GM21717 (cell line): ENCODE results near the gene DMRTB1.

ENCODE experiments used
- ATAC-seq: cut with Tn5 transposase; IDR thresholded peaks from one replicate; pipeline ENCODE4 v1.9.1; 2021; ENCODE audit warnings: mild to moderate bottlenecking, moderate library complexity; ENCODE audit not compliant: unreplicated experiment

DMRTB1 gene

GRCh38 chr1:53507116-53507820, 48.1 kb downstream of the DMRTB1 start:
- ATAC-seq = no peak

- no peak for ATAC-seq
Measured at GRCh38 chr1:53508056-53508990, 49.1 kb downstream of the DMRTB1 start.

GRCh38 chr1:53508991-53509666, 49.9 kb downstream of the DMRTB1 start:
- no peak for ATAC-seq

- no peak for ATAC-seq
Measured at GRCh38 chr1:53509775-53510174, 50.6 kb downstream of the DMRTB1 start.

- no peak for ATAC-seq
Measured at GRCh38 chr1:53510215-53510614, 51.0 kb downstream of the DMRTB1 start.

- ATAC-seq = no peak
Measured at GRCh38 chr1:53511323-53511932, 52.2 kb downstream of the DMRTB1 start.

GRCh38 chr1:53511933-53512806, 53.0 kb downstream of the DMRTB1 start:
- no peak for ATAC-seq

- ATAC-seq = no peak
Measured at GRCh38 chr1:53512807-53513755, 53.9 kb downstream of the DMRTB1 start.

- ATAC-seq = no peak
Measured at GRCh38 chr1:53513846-53514245, 54.6 kb downstream of the DMRTB1 start.

- ATAC-seq = no peak
Measured at GRCh38 chr1:53514436-53514835, 55.2 kb downstream of the DMRTB1 start.

GRCh38 chr1:53516181-53516580, 57.0 kb downstream of the DMRTB1 start:
- ATAC-seq = no peak
